ENCODE data around the gene ADORA3.

ADORA3 gene

DNA sequence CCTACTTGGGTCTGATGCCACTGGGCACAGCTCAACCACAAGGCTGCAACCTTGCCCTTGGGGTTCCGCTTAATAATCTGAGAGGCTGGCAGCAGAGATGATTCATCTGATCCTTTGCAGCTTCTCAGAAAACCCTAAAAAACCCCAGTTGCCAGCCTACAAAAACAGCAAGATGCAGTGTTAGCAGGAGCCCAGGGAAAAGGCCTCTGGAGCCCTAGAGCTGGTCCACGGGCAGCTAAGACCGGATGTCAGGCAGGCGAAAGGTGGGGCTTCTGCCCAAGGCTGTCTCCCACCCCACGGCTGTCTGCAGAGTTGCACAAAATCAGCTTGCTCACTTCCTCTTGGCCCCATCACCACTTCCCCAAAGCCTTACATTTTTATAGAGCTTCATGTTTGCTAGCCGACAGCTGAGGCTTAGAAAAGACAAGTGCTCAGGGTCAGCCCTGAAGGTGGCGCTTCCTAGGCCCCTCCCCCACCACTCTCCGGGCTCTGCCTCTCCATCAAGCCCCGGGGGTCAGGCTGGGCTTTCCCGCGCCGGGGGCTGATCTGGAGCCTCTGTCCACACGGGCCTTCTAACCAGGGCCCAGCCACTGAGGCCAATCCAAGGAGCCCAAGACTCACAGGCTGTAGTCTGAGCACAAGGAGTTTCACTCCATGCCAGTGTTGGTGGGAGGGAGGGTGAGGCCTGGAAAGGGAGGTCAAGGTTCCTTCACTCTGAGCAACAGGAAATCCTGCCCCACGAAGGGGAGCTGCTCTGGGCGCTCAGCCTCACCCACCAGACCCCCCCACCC, 4.2 kb upstream of the ADORA3 start:
- H3K27ac ChIP-seq: peak overlapping the region; percentile 81
- no peak for TF ChIP-seq ZFX (IDR thresholded peaks at IDR 0.05; ENCODE audit: borderline replicate concordance)
- TF ChIP-seq, protein P1, sequence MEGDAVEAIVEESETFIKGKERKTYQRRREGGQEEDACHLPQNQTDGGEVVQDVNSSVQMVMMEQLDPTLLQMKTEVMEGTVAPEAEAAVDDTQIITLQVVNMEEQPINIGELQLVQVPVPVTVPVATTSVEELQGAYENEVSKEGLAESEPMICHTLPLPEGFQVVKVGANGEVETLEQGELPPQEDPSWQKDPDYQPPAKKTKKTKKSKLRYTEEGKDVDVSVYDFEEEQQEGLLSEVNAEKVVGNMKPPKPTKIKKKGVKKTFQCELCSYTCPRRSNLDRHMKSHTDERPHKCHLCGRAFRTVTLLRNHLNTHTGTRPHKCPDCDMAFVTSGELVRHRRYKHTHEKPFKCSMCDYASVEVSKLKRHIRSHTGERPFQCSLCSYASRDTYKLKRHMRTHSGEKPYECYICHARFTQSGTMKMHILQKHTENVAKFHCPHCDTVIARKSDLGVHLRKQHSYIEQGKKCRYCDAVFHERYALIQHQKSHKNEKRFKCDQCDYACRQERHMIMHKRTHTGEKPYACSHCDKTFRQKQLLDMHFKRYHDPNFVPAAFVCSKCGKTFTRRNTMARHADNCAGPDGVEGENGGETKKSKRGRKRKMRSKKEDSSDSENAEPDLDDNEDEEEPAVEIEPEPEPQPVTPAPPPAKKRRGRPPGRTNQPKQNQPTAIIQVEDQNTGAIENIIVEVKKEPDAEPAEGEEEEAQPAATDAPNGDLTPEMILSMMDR (IDR thresholded peaks at IDR 0.05): no peak

DNA sequence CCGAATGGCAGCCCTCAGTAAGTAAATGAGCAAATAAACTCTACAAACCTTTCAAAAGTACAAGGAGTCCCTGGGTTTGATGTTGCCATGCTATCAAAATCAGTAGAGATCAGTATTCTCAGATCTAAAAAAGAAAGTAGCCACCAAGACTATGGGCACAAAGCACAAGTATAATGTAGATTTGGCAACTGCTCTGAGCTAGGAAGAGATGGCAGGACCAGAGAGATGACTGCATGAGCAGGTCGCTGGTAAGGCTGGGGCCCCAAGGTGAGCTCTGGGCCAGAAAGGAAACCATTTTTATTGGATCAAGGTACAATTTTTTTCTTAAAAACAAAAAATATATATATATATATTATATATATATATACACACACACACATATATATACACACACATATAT, 3.1 kb upstream of the ADORA3 start:
- H3K27ac ChIP-seq: no peak overlapping the region
- TF ChIP-seq, protein P1 (IDR thresholded peaks at IDR 0.05): no peak
- TF ChIP-seq ZFX (IDR thresholded peaks at IDR 0.05; ENCODE audit: borderline replicate concordance): no peak

DNA sequence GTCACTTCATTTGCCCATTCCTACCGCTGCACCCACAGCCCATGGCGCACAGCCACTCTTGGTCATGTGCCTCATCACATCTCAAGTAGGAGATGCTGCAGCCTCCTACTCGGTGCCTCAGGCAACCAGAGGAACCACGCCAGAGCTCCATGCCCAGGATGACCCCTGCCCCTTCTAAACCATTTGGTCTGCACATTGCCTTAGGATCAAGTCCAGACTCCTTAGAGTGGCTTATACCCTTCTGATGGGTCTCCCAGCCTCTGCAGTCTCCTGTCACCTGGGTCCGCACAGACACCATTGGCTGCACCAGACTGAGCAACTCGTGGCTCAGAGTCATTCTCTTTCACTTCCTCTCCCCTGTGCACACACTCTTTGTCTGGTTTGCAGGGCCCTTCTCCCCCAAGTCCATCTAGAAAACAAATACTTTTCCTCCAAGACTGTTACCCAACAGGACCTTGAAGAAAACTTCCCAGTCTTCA, 2.2 kb upstream of the ADORA3 start:
- no peak overlapping the region for H3K27ac ChIP-seq
- TF ChIP-seq, protein P1 (IDR thresholded peaks at IDR 0.05): no peak
- TF ChIP-seq ZFX (IDR thresholded peaks at IDR 0.05; ENCODE audit: borderline replicate concordance): no peak

DNA sequence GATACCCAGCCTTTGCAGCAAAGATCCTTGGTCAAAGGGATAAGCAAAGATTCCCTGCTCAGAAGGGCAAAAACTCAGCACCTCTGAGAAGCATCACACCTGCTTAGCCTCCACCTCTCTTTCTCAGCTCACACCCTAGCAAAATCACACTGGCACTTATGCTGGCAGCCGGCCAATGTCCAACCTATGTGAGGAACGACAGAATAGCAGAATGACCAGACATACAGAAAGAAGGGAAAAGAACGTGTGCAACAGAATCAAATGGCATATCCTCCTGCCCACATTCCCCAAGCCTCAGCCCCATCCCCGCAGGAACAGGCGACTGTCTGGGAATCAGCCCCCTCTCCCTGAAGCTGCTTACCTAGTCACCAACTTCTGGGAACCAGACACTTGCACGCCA, 664 bp upstream of the ADORA3 start:
- H3K27ac ChIP-seq: no peak overlapping the region
- TF ChIP-seq ZFX (IDR thresholded peaks at IDR 0.05; ENCODE audit: borderline replicate concordance): no peak
- TF ChIP-seq, protein P1 (IDR thresholded peaks at IDR 0.05): no peak

DNA sequence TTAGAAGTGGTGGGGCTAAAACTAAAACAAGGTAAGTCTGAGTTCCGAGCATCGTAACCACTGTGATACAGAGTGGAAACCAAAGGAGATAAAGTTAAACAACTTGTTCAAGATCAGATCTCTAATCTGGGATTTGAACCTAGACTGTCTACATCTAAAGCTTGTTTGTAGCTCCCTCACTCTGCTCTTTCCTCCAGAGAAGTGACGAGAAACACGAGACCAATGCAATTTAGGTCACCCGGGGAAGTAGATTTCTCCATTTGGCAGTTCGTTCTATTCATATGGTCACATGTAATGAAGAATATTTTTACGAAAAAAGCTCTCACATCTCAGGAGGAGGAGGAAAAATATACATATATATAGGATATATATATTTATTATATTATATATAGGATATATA, 1.8 kb downstream of the ADORA3 start:
- TF ChIP-seq, protein P1 (IDR thresholded peaks at IDR 0.05): no peak
- TF ChIP-seq ZFX (IDR thresholded peaks at IDR 0.05; ENCODE audit: borderline replicate concordance): no peak
- H3K27ac ChIP-seq: no peak overlapping the region

DNA sequence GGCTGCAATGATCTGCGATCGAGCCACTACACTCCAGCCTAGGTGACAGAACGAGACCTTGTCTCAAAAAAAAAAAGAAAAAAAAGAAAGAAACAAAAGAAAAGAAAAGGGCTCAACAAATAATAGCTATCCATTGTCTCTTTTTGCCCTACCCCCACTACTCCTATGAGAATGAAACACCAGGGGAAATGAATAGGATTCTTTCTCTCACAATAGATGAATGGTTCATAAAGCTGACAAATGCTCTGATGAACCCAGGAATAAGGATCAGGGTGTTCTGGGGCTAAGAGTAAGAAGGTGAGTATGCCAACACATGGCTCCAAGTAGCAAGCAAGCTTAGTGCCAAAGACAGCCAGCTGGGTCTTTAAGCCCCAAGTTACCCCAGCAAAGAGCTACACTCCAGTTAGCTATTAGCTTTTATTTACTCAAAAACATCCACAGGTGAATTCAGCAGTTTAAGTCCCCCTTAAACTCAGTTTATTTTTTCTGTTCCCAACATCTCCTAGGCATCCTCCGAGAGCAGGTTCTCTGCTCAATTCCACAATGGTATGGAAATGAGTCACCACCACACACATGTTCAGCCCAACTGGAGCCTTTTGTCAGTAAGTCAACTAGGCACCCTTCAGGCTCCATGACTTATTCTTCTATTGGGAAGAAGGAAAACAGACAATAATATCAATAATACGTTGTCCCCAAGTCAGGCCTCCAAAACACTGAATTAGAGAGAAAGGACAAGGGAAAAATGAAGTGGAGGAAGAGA, 4.2 kb downstream of the ADORA3 start:
- H3K27ac ChIP-seq: no peak overlapping the region
- TF ChIP-seq, protein P1 (IDR thresholded peaks at IDR 0.05): no peak
- TF ChIP-seq ZFX (IDR thresholded peaks at IDR 0.05; ENCODE audit: borderline replicate concordance): no peak

DNA sequence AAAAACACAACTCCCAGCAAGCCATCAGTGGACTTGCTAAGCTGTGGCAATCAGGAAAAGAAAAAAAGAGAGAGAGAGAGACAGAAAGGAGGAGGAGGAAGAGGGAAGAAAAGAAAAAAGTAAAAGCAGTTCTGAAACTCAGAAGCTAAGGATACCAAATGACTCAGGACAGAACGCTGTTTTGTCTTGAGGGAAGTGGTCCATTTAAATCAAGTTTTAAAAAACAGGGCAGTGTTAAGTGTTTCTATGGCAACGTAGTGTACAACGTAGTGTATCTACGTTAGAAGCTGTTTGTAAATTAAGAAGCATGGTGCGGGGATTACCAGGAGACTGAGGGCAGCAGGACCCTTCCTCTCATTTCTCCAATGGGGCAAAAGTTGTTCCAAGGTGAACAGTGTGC, 5.8 kb downstream of the ADORA3 start:
- H3K27ac ChIP-seq: no peak overlapping the region
- TF ChIP-seq, protein P1 (IDR thresholded peaks at IDR 0.05): no peak
- TF ChIP-seq ZFX (IDR thresholded peaks at IDR 0.05; ENCODE audit: borderline replicate concordance): no peak

Measured in 22Rv1 (cell line).